GM21381 (cell line): ENCODE results near the gene ASGR1.
"Not testable (repeated sequence)": the region's sequence is repeated elsewhere in the genome, so short reads cannot be mapped to it uniquely, and the experiment has no call there.

Experiments
- ATAC-seq: cut with Tn5 transposase; IDR thresholded peaks from one replicate; pipeline ENCODE4 v1.9.1; 2021; ENCODE audit warnings: mild to moderate bottlenecking, moderate library complexity; ENCODE audit not compliant: unreplicated experiment

ASGR1 gene

GRCh38 chr17:7191571-7192270 lies 12.6 kb upstream of the ASGR1 start:
- ATAC-seq, result no peak

GRCh38 chr17:7191069-7191468 lies 11.9 kb upstream of the ASGR1 start:
- no peak for ATAC-seq

- ATAC-seq, result no peak
These were observed 11.2 kb upstream of the ASGR1 start for GRCh38 chr17:7190276-7190917.

DNA sequence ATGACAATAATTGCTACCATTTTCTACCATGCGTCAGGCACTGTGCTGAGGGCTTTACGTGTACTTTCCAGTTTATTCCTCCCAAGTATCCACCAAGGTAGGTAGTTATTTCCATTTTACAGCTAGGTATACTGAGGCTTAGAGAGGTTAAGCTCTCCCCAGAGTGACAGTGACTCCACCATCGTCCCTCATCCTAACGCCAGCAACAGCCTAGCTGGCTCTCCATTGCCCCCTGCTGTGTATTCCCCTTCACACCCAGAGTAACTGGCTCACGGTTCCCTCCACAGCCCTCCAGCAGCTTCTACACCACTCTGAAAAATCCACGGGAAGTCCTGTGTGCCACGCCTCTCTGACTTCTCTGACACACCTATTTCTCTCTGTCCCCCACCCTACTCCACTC lies 7.1 kb upstream of the ASGR1 start:
- no peak for ATAC-seq

GRCh38 chr17:7184647-7185046 lies 5.5 kb upstream of the ASGR1 start:
- ATAC-seq, result no peak

DNA sequence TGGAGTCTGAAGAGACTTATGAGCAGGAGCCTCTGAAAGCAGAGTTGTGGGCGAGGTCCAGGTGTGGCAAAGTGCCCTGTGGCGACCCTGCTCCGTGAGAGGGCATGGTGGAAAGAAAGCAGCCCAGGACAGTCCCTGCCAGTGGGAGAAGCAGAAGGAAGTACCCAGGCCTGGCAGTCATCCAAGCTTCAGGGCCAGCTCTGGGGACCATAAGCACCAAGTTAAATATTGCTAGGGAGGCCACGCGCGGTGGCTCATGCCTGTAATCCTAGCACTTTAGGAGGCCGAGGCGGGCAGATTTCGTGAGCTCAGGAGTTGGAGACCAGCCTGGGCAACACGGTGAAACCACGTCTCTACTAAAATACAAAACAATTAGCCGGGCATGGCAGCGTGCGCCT lies 4.9 kb upstream of the ASGR1 start:
- no peak for ATAC-seq

DNA sequence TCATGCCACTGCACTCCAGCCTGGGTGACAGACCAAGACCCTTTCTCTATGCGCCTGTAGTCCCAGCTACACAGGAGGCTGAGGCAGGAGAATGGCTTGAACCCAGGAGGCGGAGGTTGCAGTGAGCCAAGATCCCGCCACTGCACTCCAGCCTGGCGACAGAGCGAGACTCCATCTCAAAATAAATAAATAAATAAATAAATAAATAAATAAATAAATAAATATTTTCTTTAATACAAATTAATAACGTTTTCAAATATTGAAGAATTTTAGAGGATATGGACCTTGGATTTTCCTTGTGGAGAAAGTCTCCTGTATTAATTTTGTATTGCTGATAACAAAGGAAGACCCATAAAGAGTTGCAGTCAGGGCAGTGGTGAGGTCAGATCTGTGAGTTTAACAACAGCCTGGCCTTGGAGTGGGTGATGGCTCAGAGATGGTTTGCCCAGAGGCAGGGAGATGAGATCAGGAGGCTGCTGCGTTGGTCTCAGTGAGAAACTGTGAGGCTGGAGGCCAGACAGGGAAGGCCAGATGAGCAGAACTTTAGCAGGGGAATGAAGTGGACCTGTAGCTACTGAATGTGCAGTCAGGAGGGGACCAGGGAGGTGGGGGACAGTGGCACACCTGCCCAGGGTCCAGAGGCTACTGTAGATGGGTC lies 4.4 kb upstream of the ASGR1 start:
- no peak for ATAC-seq

DNA sequence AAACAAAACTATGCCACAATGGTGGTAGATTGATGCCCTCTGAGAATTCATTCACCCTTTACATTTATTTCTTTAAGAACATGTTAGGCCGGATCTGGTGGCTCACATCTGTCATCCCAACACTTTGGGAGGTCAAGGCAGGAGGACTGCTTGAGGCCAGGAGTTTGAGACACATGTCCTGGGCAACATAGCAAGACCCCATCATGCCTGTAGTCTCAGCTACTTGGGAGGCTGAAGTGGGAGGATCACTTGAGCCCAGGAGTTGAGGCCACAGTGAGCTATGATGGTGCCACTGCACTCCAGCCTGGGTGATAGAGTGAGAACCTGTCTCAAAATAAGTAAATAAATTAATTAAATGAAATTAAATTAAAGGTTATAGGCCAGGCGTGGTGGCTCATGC lies 2.9 kb upstream of the ASGR1 start:
- ATAC-seq, result not testable (repeated sequence)

GRCh38 chr17:7178973-7179316 lies 225 bp downstream of the ASGR1 start:
- no peak for ATAC-seq

- no peak for ATAC-seq
These were observed 1.2 kb downstream of the ASGR1 start for GRCh38 chr17:7177954-7178477.

DNA sequence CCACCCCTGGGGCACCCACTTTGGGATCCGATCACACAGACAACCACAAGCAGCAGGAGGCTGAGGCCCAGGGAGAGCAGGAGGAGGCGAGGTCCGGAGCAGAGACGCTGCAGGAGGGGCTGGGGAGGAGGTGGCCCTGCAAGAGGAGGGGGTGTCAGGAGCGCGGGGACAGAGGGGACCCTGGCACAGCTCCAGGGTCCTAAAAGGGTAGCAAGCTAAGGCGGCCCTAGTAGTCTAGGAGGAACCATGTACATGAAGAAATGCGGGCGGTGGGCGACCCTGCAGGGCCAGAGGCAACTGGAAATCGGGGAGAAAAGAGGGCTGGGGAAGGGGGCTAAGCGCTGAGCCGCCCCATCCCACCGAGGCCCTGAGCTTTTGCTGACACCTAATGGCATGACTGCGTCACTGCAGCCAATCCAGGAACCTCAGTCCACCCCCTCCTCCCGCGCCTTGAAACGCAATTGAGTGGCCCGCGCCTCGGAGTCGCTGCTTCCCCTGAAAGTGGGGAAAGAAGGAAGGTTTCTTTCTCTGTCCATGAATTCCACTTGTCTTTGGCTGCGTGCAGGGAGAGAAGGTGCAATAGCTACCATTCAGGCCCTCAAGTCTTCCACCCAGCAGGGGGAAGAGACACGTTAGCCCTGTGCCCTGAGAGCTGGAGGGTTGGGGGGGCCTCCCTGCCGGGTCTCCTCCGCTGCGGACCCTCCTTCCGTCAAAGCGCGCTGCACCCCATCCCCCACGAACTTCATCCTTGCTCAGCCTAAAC lies 1.8 kb downstream of the ASGR1 start:
- no peak for ATAC-seq

DNA sequence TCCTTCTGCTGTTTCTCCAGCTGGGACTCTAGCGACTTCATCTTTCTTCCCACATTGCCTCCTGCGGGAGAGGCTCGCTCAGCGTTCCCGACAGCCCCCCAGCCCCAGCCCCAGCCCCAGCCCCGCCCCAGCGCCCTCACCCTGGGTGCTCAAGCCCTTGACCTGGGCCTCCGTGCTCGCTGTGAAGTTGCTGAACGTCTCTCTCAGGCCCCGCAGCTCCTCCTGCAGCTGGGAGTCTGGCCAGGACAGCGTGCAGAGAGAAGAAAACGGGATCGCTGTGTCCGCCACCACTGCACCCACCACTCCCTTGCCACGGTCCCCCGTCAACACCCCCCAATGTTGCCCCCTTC lies 2.4 kb downstream of the ASGR1 start:
- no peak for ATAC-seq

GRCh38 chr17:7176107-7176840 lies 2.9 kb downstream of the ASGR1 start:
- ATAC-seq, result no peak

- ATAC-seq, result no peak
These were observed 3.8 kb downstream of the ASGR1 start for GRCh38 chr17:7175330-7175733.

- no peak for ATAC-seq
These were observed 4.4 kb downstream of the ASGR1 start for GRCh38 chr17:7174603-7175326.

GRCh38 chr17:7173687-7174602 lies 5.2 kb downstream of the ASGR1 start:
- ATAC-seq, result no peak

DNA sequence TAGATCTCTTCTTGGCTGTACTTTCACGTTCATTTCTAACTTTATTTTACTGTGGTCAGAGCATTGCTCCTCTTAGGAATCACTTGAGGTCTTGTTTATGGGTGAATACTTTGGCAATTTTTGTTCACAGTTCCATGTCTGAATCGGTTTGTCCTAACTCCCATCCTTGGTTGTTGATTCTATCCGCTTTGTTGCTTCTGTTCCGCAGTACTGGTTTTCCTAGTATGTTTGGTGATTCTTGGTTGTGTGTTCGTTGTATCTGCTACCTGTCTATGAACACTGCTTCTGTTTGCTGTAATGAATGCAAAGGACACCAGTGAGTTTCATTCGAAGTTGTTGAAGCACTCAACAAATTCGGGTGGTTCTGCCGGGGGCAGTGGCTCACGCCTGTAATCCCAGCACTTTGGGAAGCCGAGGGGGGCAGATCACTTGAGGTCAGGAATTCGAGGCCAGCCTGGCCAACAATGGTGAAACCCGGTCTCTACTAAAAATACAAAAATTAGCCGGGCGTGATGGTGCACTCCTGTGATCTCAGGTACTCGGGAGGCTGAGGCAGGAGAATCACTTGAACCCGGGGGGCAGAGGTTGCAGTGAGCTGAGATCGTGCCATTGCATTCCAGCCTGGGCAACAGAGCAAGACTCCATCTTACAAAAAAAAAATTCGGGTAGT lies 6.5 kb downstream of the ASGR1 start:
- not testable (repeated sequence) for ATAC-seq

DNA sequence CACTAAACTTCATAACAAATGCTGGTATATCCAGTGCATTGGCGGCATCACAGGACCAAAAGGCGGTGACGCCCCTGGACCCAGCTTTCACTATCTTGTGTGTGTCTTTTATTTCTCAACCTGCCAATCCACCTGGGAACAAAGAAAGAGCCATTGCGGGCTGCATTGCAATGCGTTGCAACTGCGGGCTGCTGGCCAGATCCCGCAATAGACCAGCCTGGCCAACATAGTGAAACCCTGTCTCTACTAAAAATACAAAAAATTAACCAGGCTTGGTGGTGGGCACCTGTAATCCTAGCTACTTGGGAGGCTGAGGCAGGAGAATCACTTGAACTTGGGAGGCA lies 9.6 kb downstream of the ASGR1 start:
- ATAC-seq, result not testable (repeated sequence)
